GM18507 (cell line): ENCODE data around the gene MRPL36.

ENCODE experiments used
- DNase-seq: peaks from one replicate; pipeline ENCODE4 v3.0.0; 2011; ENCODE audit warnings: low read depth; ENCODE audit not compliant: insufficient read length; ENCODE audit errors: extremely low spot score
- FAIRE-seq: peaks from 2 replicates; lab custom pipeline; 2011; peaks lifted over from hg19 to GRCh38; lab: Jason Lieb, UNC

Gene MRPL36

GRCh38 chr5:1833264-1834021, 33.8 kb upstream of the MRPL36 start:
- DNase-seq (no peak), FAIRE-seq (no peak)

DNA sequence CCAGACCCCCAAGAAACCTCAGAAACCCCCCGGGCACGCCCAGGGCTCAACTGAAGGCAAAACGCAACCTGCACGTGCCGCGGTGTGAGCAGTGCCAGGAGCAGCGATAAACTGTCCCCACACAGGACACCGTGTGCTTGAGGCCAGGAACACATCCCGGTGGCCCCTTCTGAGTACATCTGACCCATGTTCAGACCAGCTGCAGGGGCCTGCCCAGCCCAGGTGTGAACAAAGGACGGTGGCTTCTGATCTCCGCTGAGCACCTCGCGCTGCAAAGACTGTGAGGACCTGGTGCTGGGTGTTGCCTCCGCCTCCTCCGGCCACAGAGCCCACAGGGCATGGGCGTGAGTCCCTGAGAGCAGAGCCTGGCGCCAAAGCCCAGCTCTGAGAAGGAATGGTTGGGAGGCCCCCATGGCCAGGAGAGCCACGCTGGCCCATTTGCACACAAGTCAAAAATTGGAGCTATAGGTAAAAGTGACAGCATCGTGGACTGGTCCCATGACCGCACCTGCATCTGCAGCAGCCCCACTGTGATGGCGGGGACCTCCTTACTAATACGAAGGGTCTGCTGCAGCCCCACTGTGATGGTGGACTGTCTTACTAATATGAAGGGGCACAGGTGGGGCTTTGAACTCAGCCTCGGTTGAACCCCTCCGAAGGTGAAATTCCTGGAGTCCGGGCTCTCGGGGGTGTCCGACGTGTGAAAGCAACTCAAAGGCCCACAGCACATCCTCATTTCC, 33.0 kb upstream of the MRPL36 start:
- FAIRE-seq = no peak
- DNase-seq = no peak

GRCh38 chr5:1831677-1832313, 32.2 kb upstream of the MRPL36 start:
- FAIRE-seq = no peak
- DNase-seq = no peak

DNA sequence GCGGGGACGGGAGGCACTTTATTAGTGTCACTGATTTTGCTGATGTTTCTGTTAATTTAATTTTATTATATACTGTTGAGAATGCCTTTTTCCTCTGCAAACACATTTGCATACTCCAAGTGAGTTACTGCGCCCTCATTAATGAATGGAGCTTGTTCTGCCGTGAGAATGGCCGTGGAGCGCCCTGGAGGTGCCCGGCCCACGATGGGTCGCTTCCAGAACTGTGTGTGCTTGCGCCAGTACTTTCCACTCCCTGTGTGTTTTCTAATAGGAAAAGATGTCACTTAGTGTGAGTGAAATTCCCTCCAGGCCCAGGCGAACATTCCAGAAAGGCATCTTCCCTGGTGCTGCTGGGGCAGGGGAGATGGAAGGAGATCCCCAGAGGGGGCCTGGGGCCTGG, 31.6 kb upstream of the MRPL36 start:
- DNase-seq (no peak), FAIRE-seq (no peak)

DNA sequence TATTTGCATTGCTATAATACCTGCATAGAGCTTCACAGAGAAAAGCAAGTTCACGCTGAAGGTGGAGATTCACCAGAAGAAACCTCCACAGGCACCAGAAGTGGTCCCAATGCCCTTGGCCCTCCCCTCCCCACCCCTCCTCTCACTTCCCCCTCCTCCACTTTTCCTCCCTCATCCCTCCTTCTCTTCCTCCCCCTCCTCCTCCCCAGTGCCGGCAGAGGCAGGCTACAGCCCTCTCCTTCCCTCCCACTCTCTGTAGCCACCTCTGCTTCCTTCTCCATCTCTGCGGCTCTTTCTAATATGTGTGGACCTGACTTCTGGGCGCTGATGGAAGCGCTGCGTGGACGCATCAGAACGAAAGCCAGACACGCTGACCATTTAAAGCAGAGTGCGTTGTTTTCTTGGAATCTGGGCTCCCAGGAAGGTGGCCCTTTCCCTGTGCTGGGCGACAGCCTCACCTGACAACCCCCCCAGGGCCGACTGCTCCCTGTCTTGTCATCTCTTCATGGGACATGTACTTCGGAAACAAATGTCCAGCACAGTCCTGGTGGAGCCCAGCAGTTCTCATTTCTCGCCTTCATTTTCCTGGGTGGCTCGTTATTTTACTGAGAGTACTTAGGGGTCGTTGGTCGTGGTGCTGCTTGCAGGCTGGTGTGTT, 31.1 kb upstream of the MRPL36 start:
- FAIRE-seq (no peak), DNase-seq (no peak)

- no peak for FAIRE-seq
- DNase-seq = no peak
Measured at GRCh38 chr5:1827886-1828397, 28.3 kb upstream of the MRPL36 start.

DNA sequence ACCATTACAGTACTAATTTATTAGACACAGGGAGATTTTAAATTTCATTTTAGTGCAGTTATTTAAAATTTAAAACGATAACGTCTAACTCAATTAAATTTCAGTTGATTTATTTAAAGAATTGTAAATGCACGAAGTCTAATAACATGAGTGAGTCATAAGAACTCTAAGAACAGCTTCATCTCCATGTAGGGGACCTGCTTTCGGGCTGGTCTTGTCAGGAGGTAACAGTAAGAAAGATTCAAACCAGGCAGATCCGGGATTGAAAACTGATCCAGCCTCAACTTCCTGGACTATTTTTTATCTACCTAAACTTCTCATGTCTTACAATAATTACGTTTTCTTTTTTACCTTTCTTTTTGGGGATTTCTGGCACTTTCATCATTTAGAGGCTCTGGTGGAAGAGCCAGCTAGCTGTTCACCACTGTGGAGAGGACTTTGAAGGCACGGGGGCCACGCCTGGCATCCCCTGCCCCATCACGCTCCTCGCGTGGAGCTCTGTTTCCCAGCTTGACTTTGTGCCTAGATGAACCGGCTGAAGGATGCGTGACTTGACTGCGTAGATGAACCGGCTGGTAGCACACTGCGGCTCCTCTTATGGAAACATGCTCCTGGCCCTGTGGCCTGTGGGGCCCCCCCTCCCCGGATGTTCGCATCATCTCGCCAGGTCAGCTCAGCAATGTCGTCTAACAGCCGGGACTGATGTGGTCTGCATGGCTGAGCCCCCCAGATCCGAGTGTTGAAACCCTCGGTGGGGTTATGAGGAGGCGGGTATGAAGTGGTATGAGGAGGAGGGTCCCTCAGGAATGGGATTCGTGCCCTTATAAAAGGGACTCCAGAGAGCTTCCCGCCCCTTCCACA, 27.6 kb upstream of the MRPL36 start:
- FAIRE-seq = no peak
- no peak for DNase-seq

DNA sequence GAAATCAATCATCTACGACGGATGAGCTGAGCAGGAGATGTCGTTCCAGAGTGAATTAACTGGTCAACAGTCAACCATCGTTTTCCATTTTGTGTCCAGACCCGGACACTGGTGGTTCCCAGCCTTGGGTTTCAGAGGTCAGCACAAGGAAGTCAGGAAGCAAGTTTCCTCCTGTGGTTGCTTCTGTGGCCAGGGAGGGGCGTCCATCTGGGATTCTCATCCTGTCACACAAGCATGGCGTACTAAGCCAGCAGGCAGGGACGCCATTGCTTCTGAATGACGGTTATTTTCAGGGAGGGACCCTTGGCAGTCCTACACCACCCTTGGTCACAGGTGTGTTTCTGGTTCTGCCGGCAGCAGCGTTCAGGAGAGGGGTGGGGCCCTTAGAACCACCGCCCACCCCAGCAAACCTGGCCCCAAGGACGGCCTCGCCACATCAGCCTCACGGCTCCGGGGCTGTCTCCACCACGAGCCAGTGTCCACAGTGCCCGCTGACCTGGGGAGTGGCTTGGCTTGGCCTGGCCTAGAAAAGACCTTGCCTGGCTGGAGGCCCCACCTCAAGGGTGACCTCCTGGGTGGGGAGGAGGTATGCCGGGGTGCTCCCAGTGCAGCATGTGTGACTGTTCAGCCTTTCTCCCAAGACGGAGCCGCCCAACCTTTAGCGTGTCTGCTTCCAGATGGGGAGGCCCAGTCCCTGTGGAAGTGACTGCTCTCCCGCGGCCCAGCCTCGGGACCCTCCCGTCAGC, 26.8 kb upstream of the MRPL36 start:
- no peak for FAIRE-seq
- no peak for DNase-seq

GRCh38 chr5:1824903-1825841, 25.5 kb upstream of the MRPL36 start:
- DNase-seq (no peak), FAIRE-seq (no peak)

GRCh38 chr5:1824109-1824821, 24.6 kb upstream of the MRPL36 start:
- no peak for FAIRE-seq
- no peak for DNase-seq

GRCh38 chr5:1823381-1824034, 23.9 kb upstream of the MRPL36 start:
- DNase-seq (no peak), FAIRE-seq (no peak)

- DNase-seq (no peak), FAIRE-seq (no peak)
Measured at GRCh38 chr5:1821862-1822261, 22.2 kb upstream of the MRPL36 start.

- no peak for DNase-seq
- no peak for FAIRE-seq
Measured at GRCh38 chr5:1820926-1821325, 21.3 kb upstream of the MRPL36 start.

DNA sequence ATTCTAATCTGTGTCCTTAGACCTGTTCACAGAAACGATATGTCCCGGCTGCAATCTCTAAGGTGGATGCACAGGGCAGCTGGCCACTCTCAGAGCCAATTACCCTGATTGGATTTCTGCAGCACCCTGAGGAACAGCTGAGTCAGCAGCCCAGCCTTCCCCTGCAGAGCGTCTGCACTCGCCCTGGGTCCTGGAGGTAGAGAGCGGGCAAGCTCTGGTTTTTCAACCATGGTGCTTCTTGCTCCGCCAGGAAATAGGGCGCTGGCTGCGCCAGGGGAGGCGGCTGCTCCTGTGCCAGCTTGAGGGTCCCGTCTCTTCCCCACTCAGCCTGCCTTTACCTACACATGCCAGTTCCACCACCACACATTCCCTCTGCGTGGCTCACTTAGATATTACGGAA, 20.7 kb upstream of the MRPL36 start:
- no peak for FAIRE-seq
- DNase-seq = no peak

DNA sequence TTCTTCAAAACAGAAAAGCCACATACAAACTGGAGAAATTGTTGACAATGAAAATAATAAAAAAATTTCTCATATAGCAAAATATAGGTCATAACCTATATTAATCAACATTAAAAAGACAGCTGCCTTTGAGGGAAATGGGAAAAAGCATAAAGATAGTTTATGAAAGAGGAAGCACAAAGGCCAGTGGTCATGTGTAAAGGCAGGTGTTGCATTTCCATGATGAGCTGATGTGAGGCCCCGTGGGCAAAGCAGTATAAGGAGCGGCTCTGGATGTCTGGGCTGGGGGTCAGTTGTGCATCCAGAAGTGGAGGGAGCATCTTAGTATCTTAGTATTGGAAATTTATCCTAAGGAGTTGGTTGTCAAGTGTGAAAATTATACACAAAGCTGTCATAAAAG, 19.8 kb upstream of the MRPL36 start:
- DNase-seq (no peak), FAIRE-seq (no peak)

DNA sequence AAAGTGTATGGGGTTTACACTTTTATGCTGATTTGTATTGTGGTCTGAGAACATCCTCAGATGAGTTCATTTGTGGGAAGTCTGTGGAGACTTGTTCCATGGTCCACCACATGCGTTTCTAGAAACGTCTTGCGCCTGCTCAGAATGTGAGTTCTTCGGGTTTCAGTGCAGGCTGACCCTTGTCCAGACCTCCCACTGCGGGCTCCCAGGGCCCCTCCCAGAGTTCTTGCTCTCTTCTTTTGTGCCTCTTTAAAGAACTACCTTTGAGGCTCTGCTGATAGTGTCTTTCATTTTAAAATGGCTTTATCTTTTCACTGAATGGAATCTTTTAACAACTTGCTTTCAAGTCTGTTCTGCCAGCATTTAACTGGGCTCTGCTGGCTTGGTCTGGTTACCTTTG, 19.1 kb upstream of the MRPL36 start:
- DNase-seq (no peak), FAIRE-seq (no peak)
